ENCODE results near the gene TMEM63A.

Gene TMEM63A

DNA sequence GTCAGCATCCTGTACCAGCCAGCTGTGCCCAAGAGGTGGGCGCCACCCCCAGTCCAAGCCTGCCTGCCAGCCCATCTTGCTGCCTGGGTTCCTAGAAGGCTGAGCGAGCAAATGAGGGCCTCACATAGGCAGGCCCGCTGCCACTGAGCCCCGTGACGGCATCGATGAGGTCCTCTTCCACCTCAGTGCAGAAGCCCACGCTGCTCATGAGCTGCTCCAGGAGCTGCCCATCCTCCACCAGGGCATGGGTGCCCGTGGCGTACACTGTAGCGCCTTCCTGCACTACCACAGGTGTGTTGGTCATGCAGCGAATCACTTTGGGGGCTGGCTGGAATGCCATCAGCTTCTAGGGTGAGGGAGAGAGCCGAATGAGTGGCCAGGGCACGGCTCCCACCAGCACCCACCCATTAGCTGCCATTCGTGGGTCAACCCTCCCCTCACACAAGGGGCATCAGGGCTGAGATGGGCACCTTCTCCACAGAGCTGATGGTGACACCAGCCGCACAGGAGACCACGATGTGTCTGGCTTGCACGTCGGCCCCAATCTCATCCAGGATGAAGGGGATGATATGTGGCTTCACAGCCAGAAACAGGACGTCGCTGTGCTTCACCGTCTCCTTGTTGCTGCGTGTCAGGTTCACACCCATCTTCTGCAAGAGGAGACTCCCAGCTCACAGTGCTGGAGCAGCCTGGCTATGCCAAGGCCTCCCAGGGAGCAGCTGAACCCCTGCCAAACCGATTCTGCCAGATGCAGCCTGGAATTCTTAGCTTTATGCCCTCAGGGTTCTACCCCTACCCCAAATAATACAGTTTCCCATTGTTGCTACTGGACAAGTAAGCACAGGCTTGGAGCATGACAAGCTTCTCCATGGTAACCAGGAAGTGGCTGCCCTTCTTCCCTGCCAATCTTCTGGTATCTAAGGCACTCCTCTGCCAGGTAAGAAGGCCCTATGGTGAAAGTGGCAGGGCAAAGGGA, 39.8 kb upstream of the TMEM63A start:
- H3K27ac ChIP-seq (ENCODE audit: low read depth in 2 of 2, low read length in 2 of 2), result no peak overlapping the region
- H3K4me1 ChIP-seq (ENCODE audit: control insufficient read depth in 2 of 2, insufficient read depth in 2 of 2, low read length in 2 of 2), result peaks cover 16 to 19% of the 10 kb centered on the region in 2 donors

DNA sequence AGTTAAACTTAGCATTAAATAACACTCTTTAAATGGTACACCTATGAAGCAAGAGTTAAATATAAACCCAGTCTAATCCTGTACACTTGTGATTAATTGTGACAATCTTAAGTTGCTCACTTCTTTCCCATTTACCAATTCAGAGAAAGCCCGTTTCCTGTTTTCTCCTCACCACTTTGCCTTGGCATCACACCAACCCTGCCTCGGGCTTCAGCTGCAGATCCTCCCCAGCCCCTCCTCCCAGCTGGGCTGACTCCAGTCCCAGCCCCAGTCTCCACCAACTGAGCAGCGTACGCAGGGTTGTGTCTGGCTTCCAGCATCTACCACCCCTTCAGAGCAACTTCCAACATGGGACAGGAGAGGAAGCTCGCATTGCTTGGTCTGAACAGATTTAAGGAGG, 37.7 kb upstream of the TMEM63A start:
- no peaks in the 10 kb centered on the region for H3K9me3 ChIP-seq (ENCODE audit: control insufficient read depth in 2 of 2, low read length in 2 of 2)
- peaks cover 27 to 33% of the 10 kb centered on the region in 2 donors for H3K36me3 ChIP-seq (ENCODE audit: control insufficient read depth in 2 of 2, insufficient read depth in 2 of 2, low read length in 2 of 2)
- no peak overlapping the region for H3K4me3 ChIP-seq (ENCODE audit: low read length in 2 of 2)
- peaks cover 16 to 19% of the 10 kb centered on the region in 2 donors for H3K4me1 ChIP-seq (ENCODE audit: control insufficient read depth in 2 of 2, insufficient read depth in 2 of 2, low read length in 2 of 2)
- H3K27me3 ChIP-seq (ENCODE audit: control insufficient read depth in 2 of 2, insufficient read depth in 2 of 2, low read length in 2 of 2), result no peaks in the 10 kb centered on the region
- no peak overlapping the region for H3K9ac ChIP-seq (ENCODE audit: low read depth in 1 of 2, low read length in 2 of 2)
- no peak overlapping the region for H3K27ac ChIP-seq (ENCODE audit: low read depth in 2 of 2, low read length in 2 of 2)

More for the DNA sequence above, 39.8 kb upstream of the TMEM63A start:
- H3K36me3 ChIP-seq (ENCODE audit: control insufficient read depth in 2 of 2, insufficient read depth in 2 of 2, low read length in 2 of 2), result peaks cover 20 to 27% of the 10 kb centered on the region in 2 donors
- peak overlapping the region in 1 of 2 donors; percentile 20 for H3K4me3 ChIP-seq (ENCODE audit: low read length in 2 of 2)
- no peak overlapping the region for H3K9ac ChIP-seq (ENCODE audit: low read depth in 1 of 2, low read length in 2 of 2)
- H3K9me3 ChIP-seq (ENCODE audit: control insufficient read depth in 2 of 2, low read length in 2 of 2), result no peaks in the 10 kb centered on the region
- no peaks in the 10 kb centered on the region for H3K27me3 ChIP-seq (ENCODE audit: control insufficient read depth in 2 of 2, insufficient read depth in 2 of 2, low read length in 2 of 2)

DNA sequence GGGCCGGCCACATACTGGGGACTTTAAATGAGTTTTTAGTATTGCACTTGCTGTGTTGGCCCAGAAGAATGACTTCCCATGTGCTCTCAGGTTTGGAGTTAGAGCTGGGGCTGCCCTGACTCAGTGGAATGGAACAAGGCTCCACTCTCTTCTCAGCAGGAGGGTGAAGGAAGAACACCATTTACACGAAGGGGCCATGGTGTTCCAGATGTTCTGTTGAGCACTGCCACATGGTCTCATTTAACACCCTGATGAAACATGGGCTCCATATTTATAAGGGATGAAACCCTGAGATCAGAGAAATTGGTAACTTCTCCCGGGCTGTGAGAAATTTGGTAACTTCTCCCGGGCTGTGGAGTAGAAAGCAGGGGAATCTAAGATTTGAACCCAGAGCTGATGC, 36.1 kb upstream of the TMEM63A start:
- Histone ChIP-seq H3K36me3 (ENCODE audit: control insufficient read depth in 2 of 2, insufficient read depth in 2 of 2, low read length in 2 of 2) (peaks cover 27 to 33% of the 10 kb centered on the region in 2 donors), H3K27ac (ENCODE audit: low read depth in 2 of 2, low read length in 2 of 2) (no peak overlapping the region), H3K4me3 (ENCODE audit: low read length in 2 of 2) (no peak overlapping the region), H3K27me3 (ENCODE audit: control insufficient read depth in 2 of 2, insufficient read depth in 2 of 2, low read length in 2 of 2) (no peaks in the 10 kb centered on the region), H3K9me3 (ENCODE audit: control insufficient read depth in 2 of 2, low read length in 2 of 2) (no peaks in the 10 kb centered on the region), H3K4me1 (ENCODE audit: control insufficient read depth in 2 of 2, insufficient read depth in 2 of 2, low read length in 2 of 2) (peaks cover 12 to 16% of the 10 kb centered on the region in 2 donors), H3K9ac (ENCODE audit: low read depth in 1 of 2, low read length in 2 of 2) (no peak overlapping the region)

DNA sequence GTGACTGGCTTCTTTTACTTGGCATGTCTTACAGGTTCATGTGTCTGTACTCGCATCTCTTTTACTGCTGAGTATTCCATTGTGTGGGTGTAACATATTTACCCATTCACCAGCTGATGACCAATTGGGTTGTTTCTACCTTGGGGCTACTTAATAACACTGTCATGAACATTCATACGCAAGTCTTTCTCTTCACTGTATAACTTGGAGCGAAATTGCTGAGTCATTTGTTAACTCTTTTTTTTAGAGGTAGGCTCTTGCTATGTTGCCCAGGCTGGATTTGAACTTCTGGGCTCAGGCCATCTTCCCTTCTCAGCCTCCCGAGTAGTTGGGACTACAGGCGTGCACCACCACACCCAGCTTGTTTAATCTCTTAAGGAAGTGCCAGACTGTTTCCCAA, 35.4 kb upstream of the TMEM63A start:
- Histone ChIP-seq H3K9me3 (ENCODE audit: control insufficient read depth in 2 of 2, low read length in 2 of 2) (no peaks in the 10 kb centered on the region), H3K27ac (ENCODE audit: low read depth in 2 of 2, low read length in 2 of 2) (no peak overlapping the region), H3K36me3 (ENCODE audit: control insufficient read depth in 2 of 2, insufficient read depth in 2 of 2, low read length in 2 of 2) (peaks cover 27 to 33% of the 10 kb centered on the region in 2 donors), H3K4me1 (ENCODE audit: control insufficient read depth in 2 of 2, insufficient read depth in 2 of 2, low read length in 2 of 2) (peaks cover 4 to 8% of the 10 kb centered on the region in 2 donors), H3K4me3 (ENCODE audit: low read length in 2 of 2) (no peak overlapping the region), H3K27me3 (ENCODE audit: control insufficient read depth in 2 of 2, insufficient read depth in 2 of 2, low read length in 2 of 2) (no peaks in the 10 kb centered on the region), H3K9ac (ENCODE audit: low read depth in 1 of 2, low read length in 2 of 2) (no peak overlapping the region)

DNA sequence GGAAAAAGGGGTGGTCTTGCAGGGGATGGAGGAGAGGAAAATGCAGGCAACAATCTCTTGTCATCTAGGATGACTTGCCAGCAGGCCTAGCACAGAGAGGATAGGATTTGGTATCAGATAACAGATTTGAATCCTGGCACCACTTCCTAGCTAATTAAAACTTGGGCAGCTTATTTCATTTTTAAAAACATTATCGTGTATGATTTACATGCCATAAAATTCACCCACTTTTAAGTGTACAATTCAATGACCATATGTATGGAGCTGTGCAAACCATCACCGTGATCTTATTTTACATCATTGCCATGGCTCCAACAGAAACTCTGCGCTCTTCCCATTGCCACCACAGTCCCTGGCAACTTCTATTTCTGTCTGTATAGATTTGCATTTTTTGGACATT, 34.9 kb upstream of the TMEM63A start:
- Histone ChIP-seq H3K9ac (ENCODE audit: low read depth in 1 of 2, low read length in 2 of 2) (no peak overlapping the region), H3K27me3 (ENCODE audit: control insufficient read depth in 2 of 2, insufficient read depth in 2 of 2, low read length in 2 of 2) (no peaks in the 10 kb centered on the region), H3K27ac (ENCODE audit: low read depth in 2 of 2, low read length in 2 of 2) (no peak overlapping the region), H3K4me3 (ENCODE audit: low read length in 2 of 2) (no peak overlapping the region), H3K36me3 (ENCODE audit: control insufficient read depth in 2 of 2, insufficient read depth in 2 of 2, low read length in 2 of 2) (peaks cover 26 to 32% of the 10 kb centered on the region in 2 donors), H3K4me1 (ENCODE audit: control insufficient read depth in 2 of 2, insufficient read depth in 2 of 2, low read length in 2 of 2) (peaks cover 0 to 5% of the 10 kb centered on the region in 2 donors), H3K9me3 (ENCODE audit: control insufficient read depth in 2 of 2, low read length in 2 of 2) (no peaks in the 10 kb centered on the region)

DNA sequence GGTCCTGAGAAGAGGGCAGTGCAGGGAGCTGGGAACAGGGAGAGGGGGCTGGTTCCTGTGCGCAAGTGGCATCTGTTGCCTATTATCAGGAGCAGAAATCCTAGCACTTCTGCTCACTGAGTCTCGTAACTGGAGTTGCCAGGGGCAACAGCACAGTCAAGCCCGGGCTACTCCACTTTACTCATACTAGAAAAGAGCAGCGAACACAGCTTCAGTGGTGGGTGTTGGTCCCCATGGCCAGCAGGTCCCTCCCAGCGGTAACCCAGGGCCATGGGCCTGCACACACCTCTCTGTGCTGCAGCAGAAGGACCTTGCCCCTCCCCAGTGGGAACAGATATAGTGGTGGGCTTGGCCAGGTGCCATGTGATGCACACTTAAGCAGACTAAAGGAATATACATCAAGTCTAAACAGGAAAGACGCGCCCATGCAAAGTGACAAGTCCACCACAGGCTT, 33.4 kb upstream of the TMEM63A start:
- H3K9ac ChIP-seq (ENCODE audit: low read depth in 1 of 2, low read length in 2 of 2), result no peak overlapping the region
- no peaks in the 10 kb centered on the region for H3K27me3 ChIP-seq (ENCODE audit: control insufficient read depth in 2 of 2, insufficient read depth in 2 of 2, low read length in 2 of 2)
- no peak overlapping the region for H3K27ac ChIP-seq (ENCODE audit: low read depth in 2 of 2, low read length in 2 of 2)
- H3K4me3 ChIP-seq (ENCODE audit: low read length in 2 of 2), result no peak overlapping the region
- H3K36me3 ChIP-seq (ENCODE audit: control insufficient read depth in 2 of 2, insufficient read depth in 2 of 2, low read length in 2 of 2), result peaks cover 15 to 17% of the 10 kb centered on the region in 2 donors
- H3K4me1 ChIP-seq (ENCODE audit: control insufficient read depth in 2 of 2, insufficient read depth in 2 of 2, low read length in 2 of 2), result peaks cover 12% of the 10 kb centered on the region in 2 donors
- no peaks in the 10 kb centered on the region for H3K9me3 ChIP-seq (ENCODE audit: control insufficient read depth in 2 of 2, low read length in 2 of 2)

DNA sequence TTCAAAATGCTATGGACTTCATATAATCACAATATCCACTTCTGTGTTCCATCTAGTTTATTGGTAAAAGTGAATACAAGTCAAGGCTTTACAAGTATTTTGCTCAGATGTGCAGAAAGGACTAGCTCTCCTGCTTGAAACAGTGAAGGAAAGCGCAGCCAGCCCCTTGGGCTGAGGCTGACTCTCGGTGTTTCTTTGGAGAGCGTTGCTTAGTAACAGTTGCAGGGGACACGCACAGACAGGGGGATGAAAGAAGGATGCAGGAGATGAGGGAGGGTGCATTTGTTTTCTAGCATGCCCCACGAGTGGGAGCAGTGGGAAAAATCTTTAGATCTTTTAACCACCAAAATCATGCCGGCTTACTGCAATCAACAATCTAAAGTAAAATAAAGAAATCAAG, 32.8 kb upstream of the TMEM63A start:
- no peak overlapping the region for H3K27ac ChIP-seq (ENCODE audit: low read depth in 2 of 2, low read length in 2 of 2)
- H3K36me3 ChIP-seq (ENCODE audit: control insufficient read depth in 2 of 2, insufficient read depth in 2 of 2, low read length in 2 of 2), result peaks cover 15% of the 10 kb centered on the region in 2 donors
- no peaks in the 10 kb centered on the region for H3K9me3 ChIP-seq (ENCODE audit: control insufficient read depth in 2 of 2, low read length in 2 of 2)
- H3K4me1 ChIP-seq (ENCODE audit: control insufficient read depth in 2 of 2, insufficient read depth in 2 of 2, low read length in 2 of 2), result peaks cover 13 to 18% of the 10 kb centered on the region in 2 donors
- H3K9ac ChIP-seq (ENCODE audit: low read depth in 1 of 2, low read length in 2 of 2), result no peak overlapping the region
- no peak overlapping the region for H3K4me3 ChIP-seq (ENCODE audit: low read length in 2 of 2)
- no peaks in the 10 kb centered on the region for H3K27me3 ChIP-seq (ENCODE audit: control insufficient read depth in 2 of 2, insufficient read depth in 2 of 2, low read length in 2 of 2)

DNA sequence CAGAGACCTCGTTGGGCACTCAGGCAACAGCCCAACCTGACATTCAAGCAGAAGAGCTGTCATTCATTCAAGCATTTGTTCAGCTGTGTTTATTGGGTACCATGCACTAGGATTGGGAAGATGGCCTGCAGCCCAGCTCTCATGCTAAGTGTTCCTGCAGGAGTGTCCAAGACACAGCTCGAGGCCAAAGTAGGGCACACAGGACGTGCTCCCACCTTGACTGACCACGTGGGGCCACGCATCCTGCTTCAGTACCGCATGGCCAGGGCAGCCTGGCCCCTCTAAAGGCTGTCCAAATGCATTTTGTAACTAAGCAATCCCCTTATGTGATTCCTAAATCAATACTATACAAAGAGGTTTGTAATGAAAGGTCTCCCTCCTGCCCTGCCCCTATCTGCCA, 32.2 kb upstream of the TMEM63A start:
- Histone ChIP-seq H3K36me3 (ENCODE audit: control insufficient read depth in 2 of 2, insufficient read depth in 2 of 2, low read length in 2 of 2) (peaks cover 14 to 15% of the 10 kb centered on the region in 2 donors), H3K27ac (ENCODE audit: low read depth in 2 of 2, low read length in 2 of 2) (no peak overlapping the region), H3K4me1 (ENCODE audit: control insufficient read depth in 2 of 2, insufficient read depth in 2 of 2, low read length in 2 of 2) (peaks cover 10 to 24% of the 10 kb centered on the region in 2 donors), H3K9me3 (ENCODE audit: control insufficient read depth in 2 of 2, low read length in 2 of 2) (no peaks in the 10 kb centered on the region), H3K4me3 (ENCODE audit: low read length in 2 of 2) (no peak overlapping the region), H3K9ac (ENCODE audit: low read depth in 1 of 2, low read length in 2 of 2) (no peak overlapping the region), H3K27me3 (ENCODE audit: control insufficient read depth in 2 of 2, insufficient read depth in 2 of 2, low read length in 2 of 2) (no peaks in the 10 kb centered on the region)

DNA sequence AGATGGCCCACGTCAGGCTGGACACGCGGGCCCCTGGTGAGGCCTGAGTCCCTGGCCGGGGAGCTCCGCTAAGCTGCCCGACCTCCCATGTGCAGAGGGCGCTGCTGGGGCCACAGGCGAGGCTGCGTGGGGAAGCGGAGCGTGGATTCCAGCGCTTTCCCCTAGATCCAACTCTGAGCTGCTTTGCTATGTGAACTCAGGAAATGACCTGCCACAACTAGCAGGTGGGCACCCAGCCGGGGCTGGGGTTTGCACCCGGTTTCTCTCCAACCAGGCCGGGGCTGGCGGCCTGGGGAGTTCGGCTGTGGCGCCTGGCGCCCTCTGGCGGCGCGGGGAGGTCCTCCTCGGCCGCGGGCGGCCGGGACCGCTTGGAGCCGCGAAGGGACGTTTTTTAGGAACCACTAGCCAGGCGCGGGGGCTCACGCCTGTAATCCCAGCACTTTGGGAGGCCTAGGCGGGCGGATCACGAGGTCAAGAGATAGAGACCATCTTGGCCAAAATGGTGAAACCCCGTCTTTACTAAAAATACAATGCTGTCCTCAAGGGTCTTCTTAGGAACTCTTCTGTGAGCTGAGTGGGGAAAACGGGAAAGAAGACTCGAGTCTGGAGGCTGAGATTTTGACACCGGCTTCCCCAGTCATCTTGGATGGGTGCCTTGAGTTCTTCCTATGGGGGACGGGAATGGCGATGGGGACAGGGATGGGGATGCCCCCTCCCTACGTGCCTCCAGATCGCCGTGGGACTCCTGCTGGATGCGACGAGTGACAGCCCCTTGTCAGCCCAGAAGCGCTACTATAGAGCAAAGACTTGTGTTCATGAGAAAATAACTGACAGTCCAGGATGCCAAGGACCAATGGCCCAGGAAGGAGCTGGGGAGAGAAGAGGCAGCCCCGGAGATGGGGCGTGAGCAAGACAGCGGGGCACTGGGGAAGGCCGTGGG, 29.3 kb upstream of the TMEM63A start:
- no peaks in the 10 kb centered on the region for H3K27me3 ChIP-seq (ENCODE audit: control insufficient read depth in 2 of 2, insufficient read depth in 2 of 2, low read length in 2 of 2)
- H3K9ac ChIP-seq (ENCODE audit: low read depth in 1 of 2, low read length in 2 of 2), result peak overlapping the region in 1 of 2 donors; percentile 21
- H3K36me3 ChIP-seq (ENCODE audit: control insufficient read depth in 2 of 2, insufficient read depth in 2 of 2, low read length in 2 of 2), result peaks cover 2 to 3% of the 10 kb centered on the region in 2 donors
- H3K9me3 ChIP-seq (ENCODE audit: control insufficient read depth in 2 of 2, low read length in 2 of 2), result no peaks in the 10 kb centered on the region
- peak overlapping the region; percentile 36 to 57 for H3K4me3 ChIP-seq (ENCODE audit: low read length in 2 of 2)
- peaks cover 10 to 24% of the 10 kb centered on the region in 2 donors for H3K4me1 ChIP-seq (ENCODE audit: control insufficient read depth in 2 of 2, insufficient read depth in 2 of 2, low read length in 2 of 2)
- H3K27ac ChIP-seq (ENCODE audit: low read depth in 2 of 2, low read length in 2 of 2), result no peak overlapping the region

Data from mucosa of rectum (tissue), 2 donors.